Activated T-helper 1 cell treated with anti-CD3 and anti-CD28 coated beads, Interleukin-12 subunit alpha, Interleukin-12 subunit beta, Interleukin-2, Interleukin-4 antibody, amounts not matched to agents 30 ng/mL and 10 ng/mL and 1 ng/mL, durations not matched to agents 14 hours and 24 hours and 36 hours (primary cell): Measurements from ENCODE around the gene FSIP1. TPM values are rescaled to one million over a fixed set of nuclear protein-coding genes. Genes with fewer than 3 reads are reported as not detected.

Experiments
- DNase-seq: peaks from one replicate; pipeline ENCODE4 v3.0.0; 2021; ENCODE audit warnings: low spot score
- H3K27ac Mint-ChIP-seq: one replicate; pipeline ENCODE4 v1.8.0; 2021; ENCODE audit warnings: mild to moderate bottlenecking, mixed read lengths
- H3K27me3 Mint-ChIP-seq: one replicate; pipeline ENCODE4 v1.8.0; 2022; ENCODE audit warnings: mild to moderate bottlenecking, moderate library complexity, mixed read lengths; ENCODE audit not compliant: insufficient read depth
- H3K36me3 Mint-ChIP-seq: one replicate; pipeline ENCODE4 v1.8.0; 2021; ENCODE audit warnings: low read depth, mixed read lengths
- H3K4me1 Mint-ChIP-seq: one replicate; pipeline ENCODE4 v1.8.0; 2021; ENCODE audit warnings: low read depth, mixed read lengths
- H3K4me3 Mint-ChIP-seq: one replicate; pipeline ENCODE4 v1.8.0; 2021; ENCODE audit warnings: mild to moderate bottlenecking, moderate library complexity, mixed read lengths
- H3K9me3 Mint-ChIP-seq: one replicate; pipeline ENCODE4 v1.8.0; 2021; ENCODE audit warnings: mixed read lengths
- intact Hi-C: fragments of 100-400 bp; cut with micrococcal nuclease; formaldehyde crosslinking; loops from one replicate; pipeline ENCODE4 v1.15.1; 2024
- total RNA-seq: library from RNA; stranded (reverse); gene quantifications from 2 replicates; pipeline ENCODE4 v1.2.3, GENCODE V29; 2022

Gene FSIP1
- total RNA-seq, 1 donor from 2014 or later: 0.26 TPM

DNA sequence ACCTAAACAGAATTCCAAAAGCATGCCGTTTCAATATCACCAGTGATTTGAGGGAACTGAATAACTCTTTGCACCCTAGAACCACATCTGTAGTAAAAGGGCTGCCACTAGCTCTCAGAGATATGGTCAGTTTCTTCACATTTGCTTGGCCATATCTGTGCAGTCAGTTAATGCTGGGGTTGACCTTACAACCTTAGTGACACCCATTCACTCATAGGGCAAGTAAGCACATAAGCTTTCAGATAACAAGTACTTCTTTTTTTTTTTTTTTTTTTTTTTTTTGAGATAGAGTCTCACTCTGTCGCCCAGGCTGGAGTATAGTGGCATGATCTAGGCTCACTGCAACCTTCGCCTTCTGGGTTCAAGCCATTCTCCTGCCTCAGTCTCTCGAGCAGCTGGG lies 20.4 kb upstream of the FSIP1 start:
- Mint-ChIP-seq H3K9me3 (no peaks in the 10 kb centered on the region), H3K4me1 (no peaks in the 10 kb centered on the region), H3K36me3 (no peaks in the 10 kb centered on the region), H3K4me3 (no peak overlapping the region), H3K27me3 (peaks cover 16% of the 10 kb centered on the region), H3K27ac (no peak overlapping the region)
- intact Hi-C loops: no loop called here
- DNase-seq: no peak

DNA sequence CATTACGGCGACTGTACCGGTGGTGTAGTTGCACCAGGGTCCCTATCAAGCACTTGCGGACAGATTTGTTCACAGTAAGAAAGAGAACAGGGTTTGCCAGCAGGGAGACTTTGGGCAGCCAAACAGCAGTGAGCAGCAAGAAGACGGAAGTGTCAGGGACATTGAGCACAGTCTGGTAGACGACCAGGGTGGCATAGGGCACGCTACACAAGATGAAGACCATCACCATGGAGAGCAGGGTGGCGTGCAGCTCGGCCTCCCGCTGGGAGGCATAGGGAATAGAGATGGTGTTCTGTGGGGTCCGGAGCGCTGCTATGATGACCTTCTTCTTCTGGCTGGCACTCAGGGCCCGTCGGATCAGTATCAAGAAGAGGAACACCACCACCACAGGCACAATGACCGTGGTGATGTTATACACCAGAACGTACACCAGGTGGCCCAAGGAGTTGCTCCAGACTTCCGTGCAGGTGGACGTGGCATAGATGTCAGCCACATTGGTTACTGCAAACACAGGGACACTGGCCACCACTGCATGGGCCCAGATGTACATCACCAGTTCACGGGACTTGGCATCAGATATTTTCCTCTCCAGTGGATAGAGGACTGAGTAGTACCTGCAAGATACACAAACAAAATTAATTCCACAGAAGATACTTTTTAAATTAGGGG lies 19.1 kb upstream of the FSIP1 start:
- no peak overlapping the region for H3K27ac Mint-ChIP-seq
- H3K4me3 Mint-ChIP-seq: no peak overlapping the region
- no peaks in the 10 kb centered on the region for H3K36me3 Mint-ChIP-seq
- intact Hi-C loops: no loop called here
- no peak for DNase-seq
- no peaks in the 10 kb centered on the region for H3K9me3 Mint-ChIP-seq
- H3K27me3 Mint-ChIP-seq: peaks cover 19% of the 10 kb centered on the region
- no peaks in the 10 kb centered on the region for H3K4me1 Mint-ChIP-seq

DNA sequence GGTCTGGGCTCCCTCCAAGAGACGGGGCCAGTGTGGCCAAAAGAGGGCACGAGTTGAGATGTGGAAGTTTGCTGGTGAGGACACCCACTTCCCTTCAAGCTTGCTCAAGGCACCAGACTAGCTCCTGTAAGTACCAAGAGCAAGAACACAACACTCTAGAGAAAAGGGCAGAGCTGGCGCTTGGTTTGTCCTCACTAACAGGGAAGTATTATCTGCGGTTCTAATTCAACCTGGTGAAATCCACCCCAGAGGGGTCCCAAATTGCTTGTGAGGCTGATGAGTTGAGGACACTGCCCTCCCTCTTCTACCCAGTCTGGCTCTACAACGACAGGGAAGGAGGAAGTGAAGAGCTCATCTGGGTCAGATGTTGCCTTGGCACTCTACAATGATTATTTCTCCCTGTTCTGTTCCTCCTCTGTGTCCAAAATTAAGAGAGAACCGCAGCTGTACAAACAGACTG lies 16.9 kb upstream of the FSIP1 start:
- Mint-ChIP-seq H3K36me3 (no peaks in the 10 kb centered on the region), H3K4me3 (no peak overlapping the region), H3K4me1 (no peaks in the 10 kb centered on the region), H3K27me3 (peaks cover 26% of the 10 kb centered on the region), H3K9me3 (no peaks in the 10 kb centered on the region), H3K27ac (no peak overlapping the region)
- no peak for DNase-seq
- intact Hi-C loops: no loop called here

DNA sequence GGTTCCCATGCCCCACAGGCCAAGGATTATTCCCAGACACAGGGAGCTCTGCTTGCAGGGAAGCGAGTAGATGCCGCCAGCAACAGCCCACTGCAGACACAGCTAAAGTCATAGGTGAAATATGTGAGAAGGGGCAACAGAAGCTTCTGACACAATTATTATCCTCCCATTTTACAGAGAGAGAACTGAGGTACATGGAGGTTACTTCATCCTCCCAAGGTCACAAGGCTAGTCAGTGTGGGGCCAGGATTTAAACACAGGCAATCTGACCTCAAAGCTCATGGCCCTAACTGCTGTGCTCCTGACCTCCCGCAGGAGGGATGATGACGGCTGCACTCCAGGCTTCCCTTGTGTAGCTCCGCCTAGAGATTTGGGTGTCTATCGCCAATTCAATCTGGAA lies 15.7 kb upstream of the FSIP1 start:
- Mint-ChIP-seq H3K4me3 (no peak overlapping the region), H3K4me1 (no peaks in the 10 kb centered on the region), H3K27ac (no peak overlapping the region), H3K27me3 (peaks cover 29% of the 10 kb centered on the region), H3K9me3 (no peaks in the 10 kb centered on the region), H3K36me3 (no peaks in the 10 kb centered on the region)
- no peak for DNase-seq
- intact Hi-C loops: no loop called here

DNA sequence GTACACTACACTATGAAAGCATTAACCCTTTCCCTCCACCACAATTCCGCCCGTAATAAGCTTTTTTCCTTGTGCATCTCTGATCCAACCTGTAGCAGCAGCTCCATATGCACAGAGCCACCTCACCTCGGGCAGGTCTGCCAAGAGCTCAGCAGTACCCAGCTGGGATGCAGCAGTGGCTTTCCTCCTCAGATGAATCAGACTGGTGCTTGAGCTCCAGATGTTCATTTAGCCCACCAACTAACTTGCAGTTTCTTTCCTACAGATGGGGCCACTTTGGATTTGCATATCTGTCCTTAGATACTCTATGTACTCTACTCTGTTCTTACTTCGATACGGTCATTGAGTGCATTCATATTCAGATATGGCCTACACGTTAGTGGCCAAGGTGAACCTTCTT lies 14.8 kb upstream of the FSIP1 start:
- no peak for DNase-seq
- Mint-ChIP-seq H3K4me1 (no peaks in the 10 kb centered on the region), H3K4me3 (no peak overlapping the region), H3K27ac (no peak overlapping the region), H3K9me3 (no peaks in the 10 kb centered on the region), H3K27me3 (peaks cover 37% of the 10 kb centered on the region), H3K36me3 (no peaks in the 10 kb centered on the region)
- intact Hi-C loops: no loop called here

DNA sequence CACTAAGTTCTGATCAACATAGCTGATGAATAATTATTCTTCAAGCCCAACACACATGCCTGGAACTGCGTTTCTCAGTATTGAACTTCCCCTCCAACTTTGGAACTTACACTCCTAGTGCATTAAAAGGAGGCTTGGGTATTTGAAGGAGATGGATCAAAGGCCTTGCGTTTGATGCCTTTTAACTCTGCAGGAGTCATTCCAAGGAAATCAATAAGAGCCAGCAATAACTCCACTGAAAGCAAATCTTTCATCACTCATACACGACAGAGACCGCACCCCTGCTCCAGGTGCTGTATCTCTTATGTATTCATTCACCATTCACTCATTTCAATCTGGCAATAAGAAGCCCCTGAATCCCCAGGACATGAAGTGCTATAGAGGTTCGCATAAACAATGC lies 14.0 kb upstream of the FSIP1 start:
- Mint-ChIP-seq H3K4me3 (no peak overlapping the region), H3K27me3 (peaks cover 42% of the 10 kb centered on the region), H3K9me3 (no peaks in the 10 kb centered on the region), H3K36me3 (no peaks in the 10 kb centered on the region), H3K27ac (no peak overlapping the region), H3K4me1 (no peaks in the 10 kb centered on the region)
- intact Hi-C loops: no loop called here
- DNase-seq: no peak

DNA sequence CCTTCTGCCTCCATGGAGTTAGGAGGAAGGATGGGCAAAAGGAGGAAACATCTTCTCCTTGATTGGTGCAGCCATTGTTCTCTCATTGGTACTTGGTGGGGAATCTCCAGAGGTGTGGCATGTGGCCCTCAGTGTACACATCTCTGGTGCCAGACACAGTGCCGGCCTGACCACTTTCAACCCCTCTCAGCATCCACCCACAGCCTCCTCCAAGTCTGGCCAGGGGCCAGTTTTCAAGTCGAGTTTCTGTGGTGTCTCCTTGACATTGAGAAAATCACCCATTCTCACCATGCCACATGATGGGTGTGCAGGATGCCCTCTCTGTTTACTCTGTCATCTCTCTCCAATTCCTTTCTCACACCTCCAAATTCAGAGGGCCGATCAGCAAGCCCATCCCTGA lies 12.8 kb upstream of the FSIP1 start:
- H3K9me3 Mint-ChIP-seq: no peaks in the 10 kb centered on the region
- H3K36me3 Mint-ChIP-seq: no peaks in the 10 kb centered on the region
- H3K4me1 Mint-ChIP-seq: no peaks in the 10 kb centered on the region
- intact Hi-C loops: no loop called here
- H3K27ac Mint-ChIP-seq: no peak overlapping the region
- DNase-seq: no peak
- H3K4me3 Mint-ChIP-seq: no peak overlapping the region
- H3K27me3 Mint-ChIP-seq: peaks cover 40% of the 10 kb centered on the region

DNA sequence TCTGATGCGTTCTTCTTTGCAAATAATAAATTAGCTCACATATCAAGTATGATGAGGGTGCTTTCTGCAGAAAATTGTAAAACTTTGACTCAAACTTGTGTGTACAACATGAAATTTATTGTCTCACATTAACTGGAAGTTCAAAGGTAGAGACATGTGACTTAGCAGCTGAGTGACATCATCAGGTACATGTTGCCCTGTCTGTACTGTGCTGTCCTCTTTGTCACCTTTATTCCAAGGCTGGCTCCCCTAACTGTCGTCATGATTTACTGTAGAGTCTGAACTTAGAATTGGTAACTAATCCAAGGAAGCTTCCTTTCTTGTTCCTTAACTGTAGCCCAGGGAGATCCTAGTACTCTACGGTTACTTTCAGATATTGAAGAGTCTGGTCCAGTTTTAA lies 12.3 kb upstream of the FSIP1 start:
- H3K36me3 Mint-ChIP-seq: no peaks in the 10 kb centered on the region
- H3K9me3 Mint-ChIP-seq: no peaks in the 10 kb centered on the region
- no peak overlapping the region for H3K27ac Mint-ChIP-seq
- H3K27me3 Mint-ChIP-seq: peaks cover 40% of the 10 kb centered on the region
- H3K4me1 Mint-ChIP-seq: no peaks in the 10 kb centered on the region
- no peak overlapping the region for H3K4me3 Mint-ChIP-seq
- intact Hi-C loops: no loop called here
- no peak for DNase-seq

DNA sequence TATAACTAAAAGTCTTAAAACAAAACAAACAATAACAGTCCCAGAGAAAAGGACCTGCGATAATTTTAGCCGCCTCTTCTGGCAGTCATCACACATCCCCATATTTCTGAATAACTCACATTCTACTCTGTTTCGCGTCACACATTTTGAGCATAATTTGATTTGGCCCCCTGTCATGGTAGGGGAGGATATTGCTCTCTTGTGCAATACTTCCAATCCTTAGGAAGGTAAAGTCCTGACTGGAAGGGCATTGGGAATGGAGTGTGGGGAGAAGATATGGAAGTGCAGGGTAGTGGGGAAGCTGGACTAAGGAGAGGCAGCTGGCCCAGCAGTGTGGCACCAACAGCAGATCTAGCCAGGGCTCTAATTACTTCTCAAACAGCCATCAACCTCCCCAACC lies 11.3 kb upstream of the FSIP1 start:
- no peak for DNase-seq
- intact Hi-C loops: no loop called here
- H3K4me3 Mint-ChIP-seq: no peak overlapping the region
- no peaks in the 10 kb centered on the region for H3K9me3 Mint-ChIP-seq
- H3K27ac Mint-ChIP-seq: no peak overlapping the region
- H3K36me3 Mint-ChIP-seq: no peaks in the 10 kb centered on the region
- no peaks in the 10 kb centered on the region for H3K4me1 Mint-ChIP-seq
- peaks cover 40% of the 10 kb centered on the region for H3K27me3 Mint-ChIP-seq

DNA sequence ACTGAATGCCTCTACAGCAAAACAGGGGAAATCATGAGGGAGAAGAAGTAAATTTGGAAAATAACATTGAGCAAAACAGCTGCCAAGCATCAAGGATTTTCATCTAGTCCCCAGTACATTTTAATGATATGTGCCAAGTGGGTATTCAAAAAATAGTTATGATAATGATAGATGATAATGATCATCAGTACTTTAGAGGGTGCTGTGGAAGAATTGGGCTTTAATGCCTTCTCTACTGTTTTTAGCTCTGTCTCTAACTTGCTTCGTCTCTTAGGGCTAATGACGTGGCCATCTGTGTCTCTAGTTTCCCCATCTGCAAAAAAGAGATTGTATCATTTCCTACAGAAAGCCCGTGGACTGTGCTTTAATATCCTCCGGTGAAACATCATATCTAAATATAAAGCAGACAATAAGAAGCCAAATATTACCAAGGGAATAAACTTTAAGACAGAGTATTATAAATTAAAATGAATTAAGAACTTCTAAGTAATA lies 10.2 kb upstream of the FSIP1 start:
- H3K36me3 Mint-ChIP-seq: no peaks in the 10 kb centered on the region
- H3K27me3 Mint-ChIP-seq: peaks cover 38% of the 10 kb centered on the region
- no peaks in the 10 kb centered on the region for H3K9me3 Mint-ChIP-seq
- no peak for DNase-seq
- no peak overlapping the region for H3K27ac Mint-ChIP-seq
- H3K4me3 Mint-ChIP-seq: no peak overlapping the region
- H3K4me1 Mint-ChIP-seq: peaks cover 9% of the 10 kb centered on the region
- intact Hi-C loops: no loop called here

DNA sequence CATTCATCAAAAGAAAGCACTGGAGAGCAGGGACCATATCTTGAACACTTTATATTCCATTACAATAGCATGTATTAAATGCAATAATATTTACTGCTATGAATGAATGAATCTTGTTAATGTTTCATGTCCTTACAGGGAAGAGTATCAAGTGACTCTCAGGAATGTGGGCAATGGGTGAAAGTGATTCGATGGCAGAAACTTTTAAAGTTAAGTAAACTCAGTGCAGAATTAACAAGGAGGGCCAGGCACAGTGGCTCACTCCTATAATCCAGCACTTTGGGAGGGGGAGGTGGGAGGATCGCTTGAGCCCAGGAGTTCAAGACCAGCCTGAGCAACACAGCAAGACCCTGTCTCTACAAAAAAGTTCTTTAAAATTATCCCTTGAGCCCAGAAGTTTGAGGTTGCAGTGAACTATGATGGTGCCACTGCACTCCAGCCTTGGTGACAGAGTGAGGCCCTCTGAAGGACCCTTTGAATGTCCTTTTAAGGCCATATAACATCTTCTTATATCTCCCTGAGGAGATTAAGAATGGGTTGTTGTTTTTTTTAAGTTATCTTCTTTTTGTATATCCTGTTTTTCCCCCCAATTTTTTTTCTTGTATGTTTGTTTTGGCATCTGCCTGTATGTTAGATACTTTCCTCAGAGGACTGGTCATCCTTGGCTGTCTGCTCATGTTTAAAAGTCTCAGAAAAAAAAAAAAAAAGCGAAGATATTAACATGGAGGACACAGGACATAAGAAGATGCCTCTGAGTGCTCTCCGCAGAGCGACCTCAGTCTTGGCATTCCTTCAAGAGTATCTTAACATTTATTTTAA lies 9.6 kb upstream of the FSIP1 start:
- no peaks in the 10 kb centered on the region for H3K36me3 Mint-ChIP-seq
- peaks cover 16% of the 10 kb centered on the region for H3K4me1 Mint-ChIP-seq
- intact Hi-C loops: no loop called here
- H3K4me3 Mint-ChIP-seq: no peak overlapping the region
- DNase-seq: no peak
- peaks cover 38% of the 10 kb centered on the region for H3K27me3 Mint-ChIP-seq
- H3K27ac Mint-ChIP-seq: no peak overlapping the region
- H3K9me3 Mint-ChIP-seq: no peaks in the 10 kb centered on the region

DNA sequence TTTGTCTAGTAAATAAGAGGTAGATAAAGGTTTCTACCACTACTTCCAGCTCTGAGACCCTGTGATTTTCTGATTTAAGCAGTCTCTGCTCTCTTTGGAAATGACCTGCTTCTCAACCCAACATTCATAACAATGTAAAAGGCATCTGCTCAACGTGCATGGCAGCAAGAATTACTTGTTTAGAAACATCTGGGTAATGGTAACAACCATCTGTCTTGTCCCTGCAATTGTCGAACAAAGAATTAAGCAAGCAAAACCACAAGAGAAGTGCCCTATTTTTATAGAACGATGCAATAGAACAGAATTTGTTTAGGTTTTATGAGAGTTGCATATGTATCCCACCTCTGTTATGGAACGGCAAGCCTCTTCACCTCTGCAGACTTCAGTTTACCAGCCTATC lies 7.1 kb upstream of the FSIP1 start:
- no peak overlapping the region for H3K27ac Mint-ChIP-seq
- no peak overlapping the region for H3K4me3 Mint-ChIP-seq
- no peaks in the 10 kb centered on the region for H3K9me3 Mint-ChIP-seq
- peaks cover 3% of the 10 kb centered on the region for H3K36me3 Mint-ChIP-seq
- peaks cover 25% of the 10 kb centered on the region for H3K27me3 Mint-ChIP-seq
- intact Hi-C loops: loop anchor here (10.0 kb wide), 3 partner anchors 615 to 1235 kb away; partner anchors contain the start of genes CCDC32, IVD and RPUSD2
- no peak for DNase-seq
- H3K4me1 Mint-ChIP-seq: peaks cover 31% of the 10 kb centered on the region

DNA sequence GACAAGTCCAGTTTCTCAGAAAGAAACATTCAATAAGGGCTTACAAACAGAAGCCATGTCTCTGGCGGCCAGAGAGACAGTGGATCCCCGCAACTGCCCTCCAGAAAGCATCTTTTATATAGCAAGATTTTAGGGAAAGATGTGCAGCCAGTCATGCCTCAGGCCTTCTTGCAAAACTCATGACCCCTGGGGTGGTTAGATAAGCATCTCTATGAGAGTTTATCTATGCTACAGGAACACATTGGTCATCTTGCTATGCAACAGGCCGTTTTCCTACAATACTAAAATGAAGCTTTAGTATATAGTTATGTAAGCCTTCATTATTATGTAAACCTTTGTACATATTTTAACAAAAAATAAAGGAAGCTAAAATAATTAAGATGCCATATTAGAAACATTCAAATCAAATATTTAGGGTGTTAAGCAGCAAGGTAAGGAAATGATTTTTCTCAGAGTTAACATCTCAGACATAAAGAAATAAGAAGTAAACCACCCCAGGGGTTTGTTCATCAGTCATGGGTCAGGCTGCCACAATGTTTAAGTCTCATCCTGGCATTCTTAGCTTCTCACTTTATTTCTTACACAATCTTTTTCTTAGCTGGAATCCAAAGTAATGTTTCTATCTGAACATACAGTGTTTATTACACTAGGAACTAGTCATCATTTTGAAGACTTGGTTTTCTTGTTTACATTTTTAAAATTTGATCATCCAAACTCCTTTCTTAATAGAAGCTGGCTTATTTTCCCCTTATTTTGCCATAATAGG lies 6.3 kb upstream of the FSIP1 start:
- no peak overlapping the region for H3K4me3 Mint-ChIP-seq
- H3K4me1 Mint-ChIP-seq: peaks cover 37% of the 10 kb centered on the region
- intact Hi-C loops: loop anchor here (1.0 to 10.0 kb wide), 4 partner anchors 250 to 1234 kb away; partner anchors contain the start of genes CCDC32, IVD, RPUSD2 and SRP14
- H3K27ac Mint-ChIP-seq: no peak overlapping the region
- H3K36me3 Mint-ChIP-seq: peaks cover 3% of the 10 kb centered on the region
- DNase-seq: no peak
- peaks cover 18% of the 10 kb centered on the region for H3K27me3 Mint-ChIP-seq
- no peaks in the 10 kb centered on the region for H3K9me3 Mint-ChIP-seq
